ENCODE results near the gene NPY1R. TPM values are rescaled to one million over a fixed set of nuclear protein-coding genes. Genes with fewer than 3 reads are reported as not detected.

The NPY1R gene
- total and polyA plus RNA-seq, 4 donors, result 0.07 to 1.7 (median 1.1) TPM

GRCh38 chr4:163372029-163372428 is 39.6 kb upstream of the NPY1R start:
- no peak for TF ChIP-seq CTCF (IDR thresholded peaks at IDR 0.05; ENCODE audit: control extremely low read depth, extremely low read depth)
- no peaks in the 10 kb centered on the region for H3K27me3 ChIP-seq (ENCODE audit: control insufficient read depth in 3 of 3, insufficient read depth in 3 of 3, low read length in 2 of 3)
- DNase-seq (peak in 1 of 3 donors; percentile 66), ATAC-seq (ENCODE audit: insufficient read depth, low FRiP score) (no peak)
- H3K27ac ChIP-seq (ENCODE audit: low read depth in 1 of 2, low read length in 1 of 2), result no peak overlapping the region
- H3K9ac ChIP-seq (ENCODE audit: insufficient read depth in 1 of 2, low read length in 2 of 2), result no peak overlapping the region
- no peaks in the 10 kb centered on the region for H3K9me3 ChIP-seq (ENCODE audit: control insufficient read depth in 4 of 4, insufficient read depth in 3 of 4, low read length in 3 of 4)
- no peaks in the 10 kb centered on the region for H3K36me3 ChIP-seq (ENCODE audit: control insufficient read depth in 4 of 4, insufficient read depth in 4 of 4, low read length in 4 of 4)
- 83 to 87% methylated on average over 5 of the region's 5 CpGs for WGBS, 2 donors
- H3K4me1 ChIP-seq (ENCODE audit: control insufficient read depth in 5 of 5, insufficient read depth in 5 of 5, low read length in 5 of 5), result no peaks in the 10 kb centered on the region
- H3K4me3 ChIP-seq, result no peak overlapping the region

GRCh38 chr4:163367651-163368050 is 35.3 kb upstream of the NPY1R start:
- Histone ChIP-seq H3K36me3 (ENCODE audit: control insufficient read depth in 4 of 4, insufficient read depth in 4 of 4, low read length in 4 of 4) (no peaks in the 10 kb centered on the region), H3K4me1 (ENCODE audit: control insufficient read depth in 5 of 5, insufficient read depth in 5 of 5, low read length in 5 of 5) (no peaks in the 10 kb centered on the region), H3K9me3 (ENCODE audit: control insufficient read depth in 4 of 4, insufficient read depth in 3 of 4, low read length in 3 of 4) (no peaks in the 10 kb centered on the region), H3K9ac (ENCODE audit: insufficient read depth in 1 of 2, low read length in 2 of 2) (no peak overlapping the region), H3K27me3 (ENCODE audit: control insufficient read depth in 3 of 3, insufficient read depth in 3 of 3, low read length in 2 of 3) (no peaks in the 10 kb centered on the region), H3K4me3 (no peak overlapping the region), H3K27ac (ENCODE audit: low read depth in 1 of 2, low read length in 1 of 2) (no peak overlapping the region)
- DNase-seq, result no peak
- no peak for ATAC-seq (ENCODE audit: insufficient read depth, low FRiP score)
- WGBS, 2 donors, result 30 to 61% methylated on average over 3 of the region's 3 CpGs
- TF ChIP-seq CTCF (IDR thresholded peaks at IDR 0.05; ENCODE audit: control extremely low read depth, extremely low read depth), result no peak

GRCh38 chr4:163356104-163356503 is 23.7 kb upstream of the NPY1R start:
- no peaks in the 10 kb centered on the region for H3K4me1 ChIP-seq (ENCODE audit: control insufficient read depth in 5 of 5, insufficient read depth in 5 of 5, low read length in 5 of 5)
- H3K9me3 ChIP-seq (ENCODE audit: control insufficient read depth in 4 of 4, insufficient read depth in 3 of 4, low read length in 3 of 4), result no peaks in the 10 kb centered on the region
- ATAC-seq (ENCODE audit: insufficient read depth, low FRiP score) (no peak), DNase-seq (no peak)
- no peaks in the 10 kb centered on the region for H3K27me3 ChIP-seq (ENCODE audit: control insufficient read depth in 3 of 3, insufficient read depth in 3 of 3, low read length in 2 of 3)
- H3K4me3 ChIP-seq, result no peak overlapping the region
- TF ChIP-seq CTCF (IDR thresholded peaks at IDR 0.05; ENCODE audit: control extremely low read depth, extremely low read depth), result no peak
- H3K36me3 ChIP-seq (ENCODE audit: control insufficient read depth in 4 of 4, insufficient read depth in 4 of 4, low read length in 4 of 4), result no peaks in the 10 kb centered on the region
- no peak overlapping the region for H3K27ac ChIP-seq (ENCODE audit: low read depth in 1 of 2, low read length in 1 of 2)
- no peak overlapping the region for H3K9ac ChIP-seq (ENCODE audit: insufficient read depth in 1 of 2, low read length in 2 of 2)
- WGBS, 2 donors, result 64 to 82% methylated on average over 1 of the region's 1 CpG

- no peaks in the 10 kb centered on the region for H3K9me3 ChIP-seq (ENCODE audit: control insufficient read depth in 4 of 4, insufficient read depth in 3 of 4, low read length in 3 of 4)
- H3K4me1 ChIP-seq (ENCODE audit: control insufficient read depth in 5 of 5, insufficient read depth in 5 of 5, low read length in 5 of 5), result no peaks in the 10 kb centered on the region
- WGBS, 2 donors, result 58 to 62% methylated on average over 3 of the region's 3 CpGs
- no peak for ATAC-seq (ENCODE audit: insufficient read depth, low FRiP score)
- TF ChIP-seq CTCF (IDR thresholded peaks at IDR 0.05; ENCODE audit: control extremely low read depth, extremely low read depth), result no peak
- no peaks in the 10 kb centered on the region for H3K36me3 ChIP-seq (ENCODE audit: control insufficient read depth in 4 of 4, insufficient read depth in 4 of 4, low read length in 4 of 4)
- peaks cover 0 to 3% (median 0%) of the 10 kb centered on the region in 3 donors for H3K27me3 ChIP-seq (ENCODE audit: control insufficient read depth in 3 of 3, insufficient read depth in 3 of 3, low read length in 2 of 3)
- H3K27ac ChIP-seq (ENCODE audit: low read depth in 1 of 2, low read length in 1 of 2), result no peak overlapping the region
- no peak for DNase-seq
- no peak overlapping the region for H3K9ac ChIP-seq (ENCODE audit: insufficient read depth in 1 of 2, low read length in 2 of 2)
- H3K4me3 ChIP-seq, result no peak overlapping the region
Measured at GRCh38 chr4:163353054-163353453, 20.7 kb upstream of the NPY1R start.

Measured in lung (tissue), 12 donors.